Stimulated activated CD4-positive, alpha-beta T cell treated with anti-CD3 and anti-CD28 coated beads, Interleukin-15, amount 100 ng/mL, for 24 hours (primary cell): ENCODE data around the gene ZNF609.

Source experiments
- DNase-seq: peaks from one replicate; pipeline ENCODE4 v3.0.0-alpha.2; 2020

The ZNF609 gene

GRCh38 chr15:64503640-64504039, 43.3 kb downstream of the ZNF609 start:
- no peak for DNase-seq

GRCh38 chr15:64507293-64507802, 47.0 kb downstream of the ZNF609 start:
- DNase-seq = peak; percentile 63

GRCh38 chr15:64507845-64508244, 47.5 kb downstream of the ZNF609 start:
- DNase-seq = no peak

GRCh38 chr15:64513823-64514222, 53.4 kb downstream of the ZNF609 start:
- no peak for DNase-seq

- no peak for DNase-seq
Observed at GRCh38 chr15:64515196-64515595, 54.8 kb downstream of the ZNF609 start.

- DNase-seq = no peak
Observed at GRCh38 chr15:64515825-64516224, 55.4 kb downstream of the ZNF609 start.

GRCh38 chr15:64519897-64520296, 59.5 kb downstream of the ZNF609 start:
- DNase-seq = no peak

- no peak for DNase-seq
Observed at GRCh38 chr15:64521201-64521600, 60.8 kb downstream of the ZNF609 start.

GRCh38 chr15:64521726-64522164, 61.4 kb downstream of the ZNF609 start:
- no peak for DNase-seq

- DNase-seq = no peak
Observed at GRCh38 chr15:64522226-64522823, 61.9 kb downstream of the ZNF609 start.

GRCh38 chr15:64523240-64523639, 62.9 kb downstream of the ZNF609 start:
- no peak for DNase-seq

GRCh38 chr15:64524778-64525177, 64.4 kb downstream of the ZNF609 start:
- no peak for DNase-seq

GRCh38 chr15:64525828-64526530, 65.6 kb downstream of the ZNF609 start:
- no peak for DNase-seq

GRCh38 chr15:64527263-64527984, 67.0 kb downstream of the ZNF609 start:
- no peak for DNase-seq

GRCh38 chr15:64528871-64529270, 68.5 kb downstream of the ZNF609 start:
- no peak for DNase-seq

- DNase-seq = no peak
Observed at GRCh38 chr15:64530472-64530871, 70.1 kb downstream of the ZNF609 start.

GRCh38 chr15:64530918-64531317, 70.5 kb downstream of the ZNF609 start:
- DNase-seq = no peak

- DNase-seq = peak; percentile 41
Observed at GRCh38 chr15:64532521-64533315, 72.3 kb downstream of the ZNF609 start.

GRCh38 chr15:64535460-64536243, 75.3 kb downstream of the ZNF609 start:
- no peak for DNase-seq

- peak; percentile 41 for DNase-seq
Observed at GRCh38 chr15:64536244-64536836, 76.0 kb downstream of the ZNF609 start.

- no peak for DNase-seq
Observed at GRCh38 chr15:64542091-64542490, 81.7 kb downstream of the ZNF609 start.

- no peak for DNase-seq
Observed at GRCh38 chr15:64544450-64544849, 84.1 kb downstream of the ZNF609 start.
